Activated T-helper 1 cell treated with anti-CD3 and anti-CD28 coated beads, Interleukin-12 subunit alpha, Interleukin-12 subunit beta, Interleukin-2, Interleukin-4 antibody, amounts not matched to agents 30 ng/mL and 10 ng/mL and 1 ng/mL, durations not matched to agents 14 hours and 24 hours and 36 hours (primary cell): Measurements from ENCODE around the gene SLC35E3. TPM values are rescaled to one million over a fixed set of nuclear protein-coding genes. Genes with fewer than 3 reads are reported as not detected.

Experiments used
- DNase-seq: peaks from one replicate; pipeline ENCODE4 v3.0.0; 2021; ENCODE audit warnings: low spot score
- H3K27ac Mint-ChIP-seq: one replicate; pipeline ENCODE4 v1.8.0; 2021; ENCODE audit warnings: mild to moderate bottlenecking, mixed read lengths
- H3K27me3 Mint-ChIP-seq: one replicate; pipeline ENCODE4 v1.8.0; 2022; ENCODE audit warnings: mild to moderate bottlenecking, moderate library complexity, mixed read lengths; ENCODE audit not compliant: insufficient read depth
- H3K36me3 Mint-ChIP-seq: one replicate; pipeline ENCODE4 v1.8.0; 2021; ENCODE audit warnings: low read depth, mixed read lengths
- H3K4me1 Mint-ChIP-seq: one replicate; pipeline ENCODE4 v1.8.0; 2021; ENCODE audit warnings: low read depth, mixed read lengths
- H3K4me3 Mint-ChIP-seq: one replicate; pipeline ENCODE4 v1.8.0; 2021; ENCODE audit warnings: mild to moderate bottlenecking, moderate library complexity, mixed read lengths
- H3K9me3 Mint-ChIP-seq: one replicate; pipeline ENCODE4 v1.8.0; 2021; ENCODE audit warnings: mixed read lengths
- intact Hi-C: fragments of 100-400 bp; cut with micrococcal nuclease; formaldehyde crosslinking; loops from one replicate; pipeline ENCODE4 v1.15.1; 2024
- total RNA-seq: library from RNA; stranded (reverse); gene quantifications from 2 replicates; pipeline ENCODE4 v1.2.3, GENCODE V29; 2022

The SLC35E3 gene
- total RNA-seq, 1 donor from 2014 or later: 5.9 TPM

- no peaks in the 10 kb centered on the region for H3K27me3 Mint-ChIP-seq
- peaks cover 60% of the 10 kb centered on the region for H3K36me3 Mint-ChIP-seq
- H3K27ac Mint-ChIP-seq: peak overlapping the region; percentile 23
- H3K4me1 Mint-ChIP-seq: peaks cover 29% of the 10 kb centered on the region
- no peak overlapping the region for H3K4me3 Mint-ChIP-seq
- intact Hi-C loops: no loop called here
- no peaks in the 10 kb centered on the region for H3K9me3 Mint-ChIP-seq
- DNase-seq: no peak
Measured at GRCh38 chr12:68827895-68828671, 82.1 kb downstream of the SLC35E3 start.

DNA sequence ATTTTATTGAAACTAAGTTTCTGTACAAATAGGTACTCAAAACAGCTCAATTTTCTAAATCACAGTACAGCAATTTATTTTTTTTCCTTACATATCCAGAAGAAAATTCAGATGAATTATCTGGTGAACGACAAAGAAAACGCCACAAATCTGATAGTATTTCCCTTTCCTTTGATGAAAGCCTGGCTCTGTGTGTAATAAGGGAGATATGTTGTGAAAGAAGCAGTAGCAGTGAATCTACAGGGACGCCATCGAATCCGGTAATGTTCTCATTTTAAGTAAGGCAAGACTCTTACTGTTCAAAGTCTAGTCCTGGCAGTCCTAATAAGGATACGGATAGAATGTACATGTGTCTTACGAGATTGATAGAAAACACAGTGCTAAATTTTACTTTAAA, 82.7 kb downstream of the SLC35E3 start:
- intact Hi-C loops: no loop called here
- no peak overlapping the region for H3K4me3 Mint-ChIP-seq
- no peaks in the 10 kb centered on the region for H3K27me3 Mint-ChIP-seq
- H3K9me3 Mint-ChIP-seq: no peaks in the 10 kb centered on the region
- no peak for DNase-seq
- H3K4me1 Mint-ChIP-seq: peaks cover 24% of the 10 kb centered on the region
- H3K27ac Mint-ChIP-seq: no peak overlapping the region
- peaks cover 55% of the 10 kb centered on the region for H3K36me3 Mint-ChIP-seq

Other genes with a start within 250 kb of the SLC35E3 start
- 244 and 263 TPM in 2 replicates for gene RAP1B, start 135.3 kb upstream of the SLC35E3 start, total RNA-seq
- 123 and 135 TPM in 2 replicates for gene NUP107, start 59.2 kb upstream of the SLC35E3 start, total RNA-seq
- 279 and 303 TPM in 2 replicates for gene MDM2, start 62.0 kb downstream of the SLC35E3 start, total RNA-seq
- 55.0 and 61.5 TPM in 2 replicates for gene CPM, start 187.0 kb downstream of the SLC35E3 start, total RNA-seq